Neural cell (in vitro differentiated cells): ENCODE results near the gene AGBL4. TPM values are rescaled to one million over a fixed set of nuclear protein-coding genes. Genes with fewer than 3 reads are reported as not detected.

Source experiments
- H2AFZ ChIP-seq: fragments of 200-600, 300-800 bp; sonication (generic), shearing (Covaris generic); 2 replicates; pipeline ENCODE4 v1.6.0; 2014; ENCODE audit warnings: low read depth, mild to moderate bottlenecking, antibody characterized with exemption, low read length, moderate library complexity
- H3F3A ChIP-seq: fragments of 200-600 bp; shearing (Covaris generic); 2 replicates; pipeline ENCODE4 v1.6.1; 2016; ENCODE audit warnings: mild to moderate bottlenecking, moderate library complexity, mixed read lengths, antibody characterized with exemption, low read length; ENCODE audit not compliant: insufficient read depth, poor library complexity, severe bottlenecking
- H3K27ac ChIP-seq: fragments of 200-600, 300-800 bp; sonication (generic), shearing (Covaris generic); 2 replicates; pipeline ENCODE4 v1.5.1; 2014; ENCODE audit warnings: mild to moderate bottlenecking, low read length, moderate library complexity
- H3K27me3 ChIP-seq: fragments of 300-800, 200-600 bp; sonication (generic), shearing (Covaris generic); 2 replicates; pipeline ENCODE4 v1.6.0; 2014; ENCODE audit warnings: mild to moderate bottlenecking, low read depth, low read length, moderate library complexity; ENCODE audit not compliant: insufficient read depth
- H3K36me3 ChIP-seq: fragments of 300-800, 200-600 bp; sonication (generic), shearing (Covaris generic); 2 replicates; pipeline ENCODE4 v1.5.1; 2014; ENCODE audit warnings: mild to moderate bottlenecking, antibody characterized with exemption, low read length, moderate library complexity; ENCODE audit not compliant: insufficient read depth
- H3K4me2 ChIP-seq: fragments of 300-800, 200-600 bp; sonication (generic), shearing (Covaris generic); 2 replicates; pipeline ENCODE4 v1.6.0; 2014; ENCODE audit warnings: mild to moderate bottlenecking, low read length
- H3K4me3 ChIP-seq: fragments of 300-800, 200-600 bp; sonication (generic), shearing (Covaris generic); 2 replicates; pipeline ENCODE4 v1.5.1; 2014; ENCODE audit warnings: mild to moderate bottlenecking, low read length, moderate library complexity
- H3K79me2 ChIP-seq: fragments of 200-600 bp; shearing (Covaris generic); replicated peaks from 2 replicates; pipeline ENCODE4 v1.6.0; 2014; ENCODE audit warnings: mild to moderate bottlenecking, low read length, moderate library complexity; ENCODE audit not compliant: insufficient read depth
- H3K9ac ChIP-seq: fragments of 300-800, 200-600 bp; sonication (generic), shearing (Covaris generic); 2 replicates; pipeline ENCODE4 v1.6.1; 2016; ENCODE audit warnings: mild to moderate bottlenecking, low read length, mixed read lengths
- H3K9me2 ChIP-seq: fragments of 200-600 bp; shearing (Covaris generic); 2 replicates; pipeline ENCODE4 v1.6.1; 2016; ENCODE audit warnings: mild to moderate bottlenecking, low read length, mixed read lengths; ENCODE audit not compliant: insufficient read depth
- H3K9me3 ChIP-seq: fragments of 200-600, 300-800 bp; sonication (generic), shearing (Covaris generic); 2 replicates; pipeline ENCODE4 v1.6.1; 2016; ENCODE audit warnings: mild to moderate bottlenecking, mixed run types, low read length, moderate library complexity, mixed read lengths
- H4K20me1 ChIP-seq: fragments of 200-600 bp; shearing (Covaris generic); 2 replicates; pipeline ENCODE4 v1.6.1; 2016; ENCODE audit warnings: mild to moderate bottlenecking, mixed run types; ENCODE audit not compliant: insufficient read depth
- CTCF ChIP-seq: fragments of 450-650 bp; IDR thresholded peaks from 2 replicates; pipeline ENCODE4 v1.5.1; 2014; ENCODE audit warnings: antibody characterized with exemption, mild to moderate bottlenecking, moderate library complexity; ENCODE audit not compliant: poor library complexity, severe bottlenecking
- EP300 ChIP-seq: fragments of 450-650 bp; conservative IDR thresholded peaks from 2 replicates; pipeline ENCODE4 v1.6.1; 2014; ENCODE audit warnings: antibody characterized with exemption, mild to moderate bottlenecking, moderate library complexity; ENCODE audit not compliant: poor library complexity, severe bottlenecking
- EZH2 ChIP-seq: fragments of 200-600, 300-800 bp; shearing (Covaris generic), sonication (generic); IDR thresholded peaks from 2 replicates; pipeline ENCODE4 v1.6.1; 2014; ENCODE audit warnings: antibody characterized with exemption, low read length, borderline replicate concordance, mild to moderate bottlenecking; ENCODE audit not compliant: insufficient read depth, poor library complexity, severe bottlenecking
- MXI1 ChIP-seq: fragments of 450-650 bp; conservative IDR thresholded peaks from 2 replicates; pipeline ENCODE4 v1.6.1; 2014; ENCODE audit warnings: antibody characterized with exemption, mild to moderate bottlenecking; ENCODE audit not compliant: poor library complexity, severe bottlenecking
- POLR2AphosphoS5 ChIP-seq: IDR thresholded peaks from 2 replicates; pipeline ENCODE4 v1.6.1; 2012
- RAD21 ChIP-seq: fragments of 450-650 bp; conservative IDR thresholded peaks from 2 replicates; pipeline ENCODE4 v1.6.1; 2014; ENCODE audit warnings: antibody characterized with exemption, mild to moderate bottlenecking, moderate library complexity
- REST ChIP-seq: IDR thresholded peaks from 2 replicates; pipeline ENCODE4 v1.6.1; 2012; ENCODE audit warnings: borderline replicate concordance
- SMC3 ChIP-seq: fragments of 450-650 bp; conservative IDR thresholded peaks from 2 replicates; pipeline ENCODE4 v1.6.1; 2014; ENCODE audit warnings: antibody characterized with exemption, mild to moderate bottlenecking, moderate library complexity; ENCODE audit not compliant: poor library complexity
- TAF1 ChIP-seq: IDR thresholded peaks from 2 replicates; pipeline ENCODE4 v1.6.1; 2012; ENCODE audit warnings: low read depth
- polyA plus RNA-seq: library from polyadenylated mRNA; depleted of rRNA; stranded (reverse); fragments of >200 nt; gene quantifications from 2 replicates; pipeline ENCODE4 v1.2.3, GENCODE V29; 2014

AGBL4 gene
- polyA plus RNA-seq, 1 donor from 2014 or later = 1.3 TPM

GRCh38 chr1:48492392-48492791 lies 1531.4 kb downstream of the AGBL4 start:
- H3K9ac ChIP-seq = no peak overlapping the region
- H3K9me2 ChIP-seq = no peaks in the 10 kb centered on the region
- no peak for TF ChIP-seq REST
- no peak for TF ChIP-seq CTCF
- no peak for TF ChIP-seq RAD21
- no peak for TF ChIP-seq POLR2AphosphoS5
- no peak for TF ChIP-seq TAF1
- no peak overlapping the region for H3K27ac ChIP-seq
- H3K27me3 ChIP-seq = no peaks in the 10 kb centered on the region
- H3K4me2 ChIP-seq = no peak overlapping the region
- no peak overlapping the region for H3K4me3 ChIP-seq
- no peak overlapping the region for H2AFZ ChIP-seq
- no peaks in the 10 kb centered on the region for H3K9me3 ChIP-seq
- no peaks in the 10 kb centered on the region for H4K20me1 ChIP-seq
- no peaks in the 10 kb centered on the region for H3K79me2 ChIP-seq
- H3K36me3 ChIP-seq = no peaks in the 10 kb centered on the region
- H3F3A ChIP-seq = no peaks in the 10 kb centered on the region

DNA sequence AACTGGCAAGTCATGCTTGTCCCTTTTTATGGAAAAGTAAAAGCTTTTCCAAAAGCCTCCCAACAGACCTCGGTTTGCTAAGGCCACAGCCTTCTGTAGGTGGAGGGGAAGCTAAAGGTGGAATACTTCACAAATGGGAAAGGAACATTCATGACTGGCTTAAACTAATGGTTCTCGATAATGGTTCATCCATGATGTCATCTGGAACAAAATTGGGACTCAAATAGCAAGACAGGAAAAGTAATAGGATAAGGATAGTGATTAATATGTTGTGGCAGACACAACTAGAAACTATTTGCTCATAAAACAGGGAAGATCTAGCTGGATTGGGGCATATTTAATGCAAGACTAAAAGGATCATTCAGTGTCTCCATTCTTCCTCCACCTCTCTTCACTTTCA lies 1535.0 kb downstream of the AGBL4 start:
- no peak overlapping the region for H2AFZ ChIP-seq

More for the DNA sequence above, 1535.0 kb downstream of the AGBL4 start:
- H4K20me1 ChIP-seq = no peaks in the 10 kb centered on the region
- H3K79me2 ChIP-seq = no peaks in the 10 kb centered on the region
- no peaks in the 10 kb centered on the region for H3K9me2 ChIP-seq
- H3K9me3 ChIP-seq = no peaks in the 10 kb centered on the region
- no peak overlapping the region for H3K27ac ChIP-seq
- H3F3A ChIP-seq = no peaks in the 10 kb centered on the region
- TF ChIP-seq EP300 = no peak
- no peak for TF ChIP-seq TAF1
- no peak for TF ChIP-seq EZH2
- no peak for TF ChIP-seq MXI1
- no peak for TF ChIP-seq RAD21
- no peak for TF ChIP-seq POLR2AphosphoS5
- TF ChIP-seq SMC3 = no peak
- no peak for TF ChIP-seq REST
- no peak for TF ChIP-seq CTCF
- no peaks in the 10 kb centered on the region for H3K27me3 ChIP-seq
- H3K4me2 ChIP-seq = no peak overlapping the region
- no peak overlapping the region for H3K4me3 ChIP-seq
- no peak overlapping the region for H3K9ac ChIP-seq
- no peaks in the 10 kb centered on the region for H3K36me3 ChIP-seq
